ENCODE results near the gene PIMREG. TPM values are rescaled to one million over a fixed set of nuclear protein-coding genes. Genes with fewer than 3 reads are reported as not detected.
A peak's percentile ranks its signal among the peaks of the same experiment; 100 is the strongest.

The PIMREG gene
- 13.3 TPM for polyA plus RNA-seq (ENCODE audit: insufficient read length)

GRCh38 chr17:6443692-6444570 lies at the start of gene PIMREG:
Gene PIMREG (plus strand): TSS chr17:6444455. CDS start chr17:6445111, 656 bp downstream.
- peak; percentile 100 for DNase-seq

- no peak for DNase-seq
These were observed 45.3 kb upstream of the PIMREG start for GRCh38 chr17:6398955-6399354.

- no peak for DNase-seq
These were observed 42.0 kb upstream of the PIMREG start for GRCh38 chr17:6402258-6402657.

GRCh38 chr17:6408276-6408675 lies 36.0 kb upstream of the PIMREG start:
- DNase-seq = peak; percentile 16

- DNase-seq = no peak
These were observed 35.5 kb upstream of the PIMREG start for GRCh38 chr17:6408735-6409134.

- DNase-seq = no peak
These were observed 31.2 kb upstream of the PIMREG start for GRCh38 chr17:6413065-6413464.

- DNase-seq = no peak
These were observed 28.6 kb upstream of the PIMREG start for GRCh38 chr17:6415616-6416015.

GRCh38 chr17:6420173-6420641 lies 24.0 kb upstream of the PIMREG start:
- DNase-seq = no peak

GRCh38 chr17:6421700-6422604 lies 22.3 kb upstream of the PIMREG start:
- DNase-seq = peak; percentile 56

- no peak for DNase-seq
These were observed 21.5 kb upstream of the PIMREG start for GRCh38 chr17:6422654-6423241.

GRCh38 chr17:6423931-6424330 lies 20.3 kb upstream of the PIMREG start:
- DNase-seq = no peak

GRCh38 chr17:6425407-6425806 lies 18.8 kb upstream of the PIMREG start:
- no peak for DNase-seq

GRCh38 chr17:6426356-6427101 lies 17.7 kb upstream of the PIMREG start:
- DNase-seq = no peak

GRCh38 chr17:6427279-6427781 lies 16.9 kb upstream of the PIMREG start:
- DNase-seq = no peak

- no peak for DNase-seq
These were observed 15.9 kb upstream of the PIMREG start for GRCh38 chr17:6428207-6428965.

- no peak for DNase-seq
These were observed 15.0 kb upstream of the PIMREG start for GRCh38 chr17:6429266-6429665.

- DNase-seq = no peak
These were observed 13.5 kb upstream of the PIMREG start for GRCh38 chr17:6430769-6431168.

- no peak for DNase-seq
These were observed 9.2 kb upstream of the PIMREG start, which contains the start of gene AIPL1 for GRCh38 chr17:6435051-6435450. Gene AIPL1 (minus strand): TSS chr17:6435121. CDS start chr17:6435104, 17 bp downstream.

GRCh38 chr17:6435968-6436367 lies 8.3 kb upstream of the PIMREG start:
- DNase-seq = no peak

GRCh38 chr17:6437466-6437865 lies 6.8 kb upstream of the PIMREG start:
- DNase-seq = no peak

GRCh38 chr17:6437956-6438355 lies 6.3 kb upstream of the PIMREG start:
- no peak for DNase-seq

Data from hindlimb muscle (tissue), 1 donor.